Loucy (cell line): ENCODE results near the gene LUC7L3.

Experiments used
- H2AFZ ChIP-seq: fragments of 200-600 bp; sonication (generic); 2 replicates; pipeline ENCODE4 v1.6.0; 2016; ENCODE audit warnings: antibody characterized with exemption, mild to moderate bottlenecking, low read length, moderate library complexity
- H3F3A ChIP-seq: fragments of 200-600 bp; 2 replicates; pipeline ENCODE4 v1.6.0; 2016; ENCODE audit warnings: antibody characterized with exemption, low read depth, mild to moderate bottlenecking
- H3K27me3 ChIP-seq: fragments of 200-600 bp; sonication (generic); 2 replicates; pipeline ENCODE4 v1.6.1; 2014; ENCODE audit warnings: low read length, mild to moderate bottlenecking; ENCODE audit not compliant: insufficient read depth, poor library complexity, severe bottlenecking
- H3K36me3 ChIP-seq: fragments of 200-600 bp; sonication (generic); 2 replicates; pipeline ENCODE4 v1.6.1; 2016; ENCODE audit warnings: low read length; ENCODE audit not compliant: insufficient read depth
- H3K4me1 ChIP-seq: fragments of 200-600 bp; sonication (generic); 2 replicates; pipeline ENCODE4 v1.5.1; 2014; ENCODE audit warnings: low read length, mild to moderate bottlenecking; ENCODE audit not compliant: insufficient read depth, poor library complexity, severe bottlenecking
- H3K4me2 ChIP-seq: fragments of 200-600 bp; sonication (generic); 2 replicates; pipeline ENCODE4 v1.6.0; 2014; ENCODE audit warnings: antibody characterized with exemption, low read length, low read depth, mild to moderate bottlenecking; ENCODE audit not compliant: poor library complexity, severe bottlenecking
- H3K4me3 ChIP-seq: fragments of 200-600 bp; sonication (generic); 2 replicates; pipeline ENCODE4 v1.5.1; 2014; ENCODE audit warnings: low read length, mild to moderate bottlenecking, mixed read lengths; ENCODE audit not compliant: poor library complexity, severe bottlenecking
- H3K79me2 ChIP-seq: fragments of 200-600 bp; sonication (generic); 2 replicates; pipeline ENCODE4 v1.6.1; 2014; ENCODE audit warnings: low read length; ENCODE audit not compliant: insufficient read depth
- H3K9ac ChIP-seq: fragments of 200-600 bp; sonication (generic); 2 replicates; pipeline ENCODE4 v1.6.0; 2014; ENCODE audit warnings: mild to moderate bottlenecking, low read depth, low read length, moderate library complexity; ENCODE audit not compliant: poor library complexity, severe bottlenecking
- H3K9me2 ChIP-seq: fragments of 200-600 bp; sonication (generic); replicated peaks from 2 replicates; pipeline ENCODE4 v1.6.1; 2016; ENCODE audit warnings: low read depth, low read length, mixed read lengths
- H3K9me3 ChIP-seq: fragments of 200-600 bp; sonication (generic); 2 replicates; pipeline ENCODE4 v1.6.1; 2014; ENCODE audit warnings: mild to moderate bottlenecking, antibody characterized with exemption, low read length, low read depth; ENCODE audit not compliant: insufficient read depth
- H4K20me1 ChIP-seq: fragments of 200-600 bp; sonication (generic); 2 replicates; pipeline ENCODE4 v1.6.0; 2014; ENCODE audit warnings: antibody characterized with exemption, low read length, mild to moderate bottlenecking; ENCODE audit not compliant: insufficient read depth, poor library complexity, severe bottlenecking
- EZH2phosphoT487 ChIP-seq: fragments of 200-600 bp; IDR thresholded peaks from 2 replicates; pipeline ENCODE4 v1.6.1; 2018; ENCODE audit warnings: antibody characterized with exemption, mild to moderate bottlenecking, moderate library complexity, borderline replicate concordance
- TF ChIP-seq, protein P1 (sequence below): fragments of 200-600 bp; sonication (generic); conservative IDR thresholded peaks from 2 replicates; pipeline ENCODE4 v1.5.1; 2014; ENCODE audit warnings: mild to moderate bottlenecking, antibody characterized with exemption, low read length

The LUC7L3 gene, protein sequence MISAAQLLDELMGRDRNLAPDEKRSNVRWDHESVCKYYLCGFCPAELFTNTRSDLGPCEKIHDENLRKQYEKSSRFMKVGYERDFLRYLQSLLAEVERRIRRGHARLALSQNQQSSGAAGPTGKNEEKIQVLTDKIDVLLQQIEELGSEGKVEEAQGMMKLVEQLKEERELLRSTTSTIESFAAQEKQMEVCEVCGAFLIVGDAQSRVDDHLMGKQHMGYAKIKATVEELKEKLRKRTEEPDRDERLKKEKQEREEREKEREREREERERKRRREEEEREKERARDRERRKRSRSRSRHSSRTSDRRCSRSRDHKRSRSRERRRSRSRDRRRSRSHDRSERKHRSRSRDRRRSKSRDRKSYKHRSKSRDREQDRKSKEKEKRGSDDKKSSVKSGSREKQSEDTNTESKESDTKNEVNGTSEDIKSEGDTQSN

DNA sequence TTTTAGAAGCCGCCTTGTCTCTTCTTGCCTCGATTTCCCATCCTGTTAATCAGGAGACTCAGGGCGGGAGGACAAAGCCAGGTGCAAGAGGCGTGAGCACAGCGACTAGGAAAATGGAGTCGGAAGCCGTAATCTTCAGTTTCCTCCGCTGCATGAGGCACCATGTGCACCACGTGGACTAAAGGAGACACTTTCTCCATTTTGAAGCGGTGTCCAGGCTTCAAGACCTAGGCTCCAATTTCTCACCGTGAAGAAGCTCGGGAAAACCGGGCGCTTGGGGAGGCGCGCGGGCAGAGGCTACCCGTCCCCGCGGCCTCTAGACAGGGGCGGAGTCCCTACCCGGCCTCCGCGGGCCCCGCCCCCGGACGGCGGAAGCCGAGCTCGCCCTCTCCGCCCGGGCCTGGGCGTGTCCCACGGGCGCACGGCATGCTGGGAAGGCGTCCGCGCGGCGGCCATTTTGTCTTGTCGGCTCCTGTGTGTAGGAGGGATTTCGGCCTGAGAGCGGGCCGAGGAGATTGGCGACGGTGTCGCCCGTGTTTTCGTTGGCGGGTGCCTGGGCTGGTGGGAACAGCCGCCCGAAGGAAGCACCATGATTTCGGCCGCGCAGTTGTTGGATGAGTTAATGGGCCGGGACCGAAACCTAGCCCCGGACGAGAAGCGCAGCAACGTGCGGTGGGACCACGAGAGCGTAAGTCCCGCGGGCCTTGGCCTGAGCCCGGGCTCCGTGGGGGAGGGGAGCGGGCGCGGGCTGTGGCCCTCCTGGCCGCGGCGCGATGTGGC lies at the start of gene LUC7L3:
Gene LUC7L3 (plus strand): TSS at position 460 of the 780 bp plus-strand sequence. CDS start 130 bp downstream, at position 590.
- H3K79me2 ChIP-seq: peaks cover 50% of the 10 kb centered on the region

DNA sequence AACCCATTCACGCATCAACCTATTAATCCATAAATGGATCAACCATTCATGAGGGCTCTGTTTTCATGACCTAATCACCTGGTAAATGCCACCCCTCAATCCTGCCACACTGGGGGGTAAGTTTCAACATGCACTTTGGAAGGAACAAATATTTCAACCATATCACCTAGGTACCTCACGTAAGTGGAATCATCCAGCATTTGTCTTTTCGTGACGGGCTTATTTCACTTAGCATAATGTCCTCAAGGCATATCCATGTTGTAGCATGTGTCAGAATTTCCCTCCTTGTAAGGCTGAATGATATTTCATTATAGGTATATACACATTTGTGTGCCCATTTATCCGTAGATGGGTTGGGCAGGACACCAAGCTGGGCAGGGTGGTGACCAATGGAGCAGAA lies 47.3 kb upstream of the LUC7L3 start:
- H3K9me2 ChIP-seq: no peaks in the 10 kb centered on the region
- no peaks in the 10 kb centered on the region for H3F3A ChIP-seq
- no peaks in the 10 kb centered on the region for H3K27me3 ChIP-seq
- no peak overlapping the region for H3K4me3 ChIP-seq
- no peaks in the 10 kb centered on the region for H3K9me3 ChIP-seq
- H4K20me1 ChIP-seq: no peaks in the 10 kb centered on the region
- H3K79me2 ChIP-seq: no peaks in the 10 kb centered on the region
- H3K9ac ChIP-seq: no peak overlapping the region
- no peaks in the 10 kb centered on the region for H3K4me1 ChIP-seq
- H3K36me3 ChIP-seq: no peaks in the 10 kb centered on the region
- TF ChIP-seq EZH2phosphoT487: no peak
- TF ChIP-seq, protein P1, sequence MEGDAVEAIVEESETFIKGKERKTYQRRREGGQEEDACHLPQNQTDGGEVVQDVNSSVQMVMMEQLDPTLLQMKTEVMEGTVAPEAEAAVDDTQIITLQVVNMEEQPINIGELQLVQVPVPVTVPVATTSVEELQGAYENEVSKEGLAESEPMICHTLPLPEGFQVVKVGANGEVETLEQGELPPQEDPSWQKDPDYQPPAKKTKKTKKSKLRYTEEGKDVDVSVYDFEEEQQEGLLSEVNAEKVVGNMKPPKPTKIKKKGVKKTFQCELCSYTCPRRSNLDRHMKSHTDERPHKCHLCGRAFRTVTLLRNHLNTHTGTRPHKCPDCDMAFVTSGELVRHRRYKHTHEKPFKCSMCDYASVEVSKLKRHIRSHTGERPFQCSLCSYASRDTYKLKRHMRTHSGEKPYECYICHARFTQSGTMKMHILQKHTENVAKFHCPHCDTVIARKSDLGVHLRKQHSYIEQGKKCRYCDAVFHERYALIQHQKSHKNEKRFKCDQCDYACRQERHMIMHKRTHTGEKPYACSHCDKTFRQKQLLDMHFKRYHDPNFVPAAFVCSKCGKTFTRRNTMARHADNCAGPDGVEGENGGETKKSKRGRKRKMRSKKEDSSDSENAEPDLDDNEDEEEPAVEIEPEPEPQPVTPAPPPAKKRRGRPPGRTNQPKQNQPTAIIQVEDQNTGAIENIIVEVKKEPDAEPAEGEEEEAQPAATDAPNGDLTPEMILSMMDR: no peak
- no peak overlapping the region for H2AFZ ChIP-seq
- no peak overlapping the region for H3K4me2 ChIP-seq

More for the DNA sequence above, at the start of gene LUC7L3:
- H3K9me3 ChIP-seq: no peaks in the 10 kb centered on the region
- H3F3A ChIP-seq: no peaks in the 10 kb centered on the region
- no peaks in the 10 kb centered on the region for H3K36me3 ChIP-seq
- H3K4me1 ChIP-seq: peaks cover 29% of the 10 kb centered on the region
- H3K9me2 ChIP-seq: no peaks in the 10 kb centered on the region
- H2AFZ ChIP-seq: peak within 1 kb of the TSS; percentile 81
- TF ChIP-seq EZH2phosphoT487: no peak
- TF ChIP-seq, protein P1: no peak
- peak within 1 kb of the TSS; percentile 97 for H3K4me2 ChIP-seq
- H3K9ac ChIP-seq: peak within 1 kb of the TSS; percentile 93
- no peaks in the 10 kb centered on the region for H3K27me3 ChIP-seq
- peak within 1 kb of the TSS; percentile 75 for H3K4me3 ChIP-seq
- H4K20me1 ChIP-seq: peaks cover 48% of the 10 kb centered on the region

DNA sequence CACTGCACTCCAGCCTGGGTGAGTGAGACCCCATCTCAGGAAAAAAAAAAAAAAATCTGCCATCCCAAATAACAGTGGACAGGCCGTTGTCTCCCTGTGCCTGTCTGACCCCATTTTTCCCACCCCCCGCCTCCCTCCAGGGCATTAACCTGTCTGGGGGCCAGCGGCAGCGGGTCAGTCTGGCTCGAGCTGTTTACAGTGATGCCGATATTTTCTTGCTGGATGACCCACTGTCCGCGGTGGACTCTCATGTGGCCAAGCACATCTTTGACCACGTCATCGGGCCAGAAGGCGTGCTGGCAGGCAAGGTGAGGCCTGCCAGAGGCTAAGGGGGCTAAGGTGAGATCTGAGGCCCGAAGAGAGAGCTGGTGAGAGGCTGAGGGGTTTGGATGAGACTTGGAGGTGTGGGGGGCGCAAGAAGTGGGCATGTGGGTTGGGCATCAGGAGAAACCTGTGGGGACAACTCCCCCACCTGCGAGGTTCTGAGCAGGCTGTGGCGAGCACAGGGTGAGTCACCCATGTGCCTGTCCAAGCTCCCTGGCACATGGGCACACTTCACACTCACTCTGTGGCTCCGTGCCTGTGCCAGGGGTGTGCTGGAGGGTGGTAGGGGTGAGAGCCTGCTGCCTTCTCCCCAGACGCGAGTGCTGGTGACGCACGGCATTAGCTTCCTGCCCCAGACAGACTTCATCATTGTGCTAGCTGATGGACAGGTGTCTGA lies 46.4 kb upstream of the LUC7L3 start:
- no peaks in the 10 kb centered on the region for H3K79me2 ChIP-seq
- H3K9ac ChIP-seq: no peak overlapping the region
- no peak overlapping the region for H3K4me3 ChIP-seq
- H3K36me3 ChIP-seq: no peaks in the 10 kb centered on the region
- H2AFZ ChIP-seq: no peak overlapping the region
- H3K4me1 ChIP-seq: no peaks in the 10 kb centered on the region
- no peaks in the 10 kb centered on the region for H4K20me1 ChIP-seq
- no peak overlapping the region for H3K4me2 ChIP-seq
- no peaks in the 10 kb centered on the region for H3K9me3 ChIP-seq
- no peaks in the 10 kb centered on the region for H3K9me2 ChIP-seq
- no peaks in the 10 kb centered on the region for H3F3A ChIP-seq
- H3K27me3 ChIP-seq: no peaks in the 10 kb centered on the region
- no peak for TF ChIP-seq EZH2phosphoT487
- TF ChIP-seq, protein P1: no peak
